CD4-positive, alpha-beta T cell treated with Interleukin-21 for 1 hour (primary cell): ENCODE measurements around the gene HOXC4.
A peak's percentile ranks its signal among the peaks of the same experiment; 100 is the strongest.
"Not testable (repeated sequence)": the region's sequence is repeated elsewhere in the genome, so short reads cannot be mapped to it uniquely, and the experiment has no call there.

Experiments
- DNase-seq: peaks from one replicate; pipeline ENCODE4 v3.0.0-alpha.2; 2020

Gene HOXC4

DNA sequence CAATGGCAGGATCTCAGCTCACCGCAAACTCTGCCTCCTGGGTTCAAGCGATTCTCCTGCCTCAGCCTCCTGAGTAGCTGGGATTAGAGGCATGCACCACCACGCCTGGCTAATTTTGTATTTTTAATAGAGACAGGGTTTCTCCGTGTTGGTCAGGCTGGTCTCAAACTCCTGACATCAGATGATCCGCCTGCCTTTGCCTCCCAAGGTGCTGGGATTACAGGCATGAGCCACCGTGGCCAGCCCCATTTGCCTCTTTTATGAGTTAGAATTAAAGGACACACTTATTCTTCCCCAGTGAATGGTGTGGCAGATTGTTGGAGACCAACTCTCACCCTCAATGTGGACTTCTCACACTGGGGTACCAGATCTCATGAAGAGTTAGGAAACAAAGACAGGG lies 11.6 kb upstream of the HOXC4 start:
- DNase-seq = not testable (repeated sequence)

DNA sequence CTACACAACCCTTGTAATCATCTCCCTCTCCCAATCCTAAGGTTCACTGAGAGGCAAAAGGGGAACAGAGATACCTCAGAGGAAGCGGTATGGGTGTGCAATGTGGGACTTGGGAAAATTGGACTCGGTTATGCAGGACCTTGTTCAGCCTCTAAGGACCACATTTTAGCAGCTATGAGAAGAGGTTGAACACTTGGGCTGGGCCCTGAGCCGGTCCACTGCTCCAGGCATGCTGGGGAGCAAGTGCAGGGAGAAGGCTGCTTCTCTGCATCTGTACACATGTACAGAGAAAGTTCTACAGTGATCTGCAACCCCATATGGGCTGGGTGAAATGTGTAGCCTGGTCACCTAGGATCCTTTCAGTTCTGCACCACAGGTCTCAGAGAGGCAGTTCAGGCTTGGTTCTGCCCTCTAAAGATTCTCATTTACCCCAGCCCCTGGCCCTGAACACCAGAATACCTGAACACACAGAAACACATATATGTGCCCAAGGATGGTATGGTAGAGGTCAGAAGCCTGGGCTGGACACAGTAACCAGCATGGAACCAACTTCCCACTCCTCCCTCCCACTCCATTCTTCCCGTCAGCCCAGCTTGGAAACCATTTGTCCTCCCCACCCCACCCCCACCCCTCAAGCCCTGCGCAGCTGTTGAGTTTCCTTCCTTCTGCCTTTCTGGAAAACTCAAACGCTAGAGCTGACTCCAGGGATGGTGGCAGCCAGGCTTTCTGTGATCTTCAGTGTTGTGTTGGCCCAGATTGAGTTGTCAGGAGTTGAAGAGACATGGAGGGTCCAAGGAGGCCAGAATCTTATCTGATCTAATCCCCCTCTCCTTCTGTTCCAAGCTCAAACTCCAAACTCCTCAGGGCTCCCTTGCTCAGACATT lies 10.4 kb upstream of the HOXC4 start:
- DNase-seq = no peak

DNA sequence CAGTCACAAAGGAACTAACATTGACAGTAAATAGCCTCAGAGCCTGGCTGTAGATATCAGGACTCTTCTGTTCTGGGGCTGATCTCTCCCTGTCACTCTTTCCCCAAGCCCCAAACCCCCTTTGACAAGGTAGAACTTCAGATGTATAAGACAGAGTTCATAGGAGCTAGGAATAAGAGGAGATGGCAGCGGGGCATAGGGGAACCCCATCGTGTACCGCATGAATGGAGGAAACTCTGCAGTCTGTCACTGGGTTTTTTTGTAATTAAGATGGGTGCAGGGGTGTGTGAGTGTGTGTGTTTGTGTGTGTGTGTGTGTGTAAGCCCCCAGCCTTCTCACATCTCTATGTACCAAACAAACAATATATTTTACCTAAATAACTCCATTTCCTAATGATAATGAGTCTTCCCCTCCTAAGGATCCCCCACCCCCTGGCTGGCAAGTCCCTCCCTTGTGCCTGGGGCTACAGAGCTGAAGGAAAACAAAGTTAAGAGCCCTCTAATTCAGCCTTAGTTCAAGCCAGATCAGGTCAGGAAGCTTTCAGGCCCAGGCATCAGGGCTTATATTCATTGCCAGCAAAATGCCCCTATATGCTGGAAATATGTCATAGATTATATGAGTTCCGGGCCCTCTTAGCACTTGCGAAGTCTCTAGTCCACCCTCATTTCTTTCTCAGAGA lies 9.1 kb upstream of the HOXC4 start:
- DNase-seq = no peak

DNA sequence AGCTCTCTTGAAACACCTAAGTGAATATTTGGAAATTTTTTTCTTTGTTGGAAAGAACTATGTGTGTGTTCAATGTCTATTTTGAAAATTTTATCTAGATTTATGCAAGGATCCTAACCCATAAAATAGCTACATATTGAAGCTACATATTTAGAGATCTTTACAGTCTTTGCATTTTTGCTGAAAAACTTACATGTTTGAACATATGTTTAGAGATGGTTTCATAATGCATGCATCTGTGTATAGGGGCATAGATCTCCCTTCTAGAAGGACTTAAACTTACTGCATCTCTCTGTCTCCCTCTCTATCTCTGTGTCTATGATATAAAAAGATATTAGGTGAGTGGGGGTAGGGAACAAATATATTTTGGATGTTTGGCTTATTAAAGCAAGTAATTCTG lies 8.2 kb upstream of the HOXC4 start:
- no peak for DNase-seq

DNA sequence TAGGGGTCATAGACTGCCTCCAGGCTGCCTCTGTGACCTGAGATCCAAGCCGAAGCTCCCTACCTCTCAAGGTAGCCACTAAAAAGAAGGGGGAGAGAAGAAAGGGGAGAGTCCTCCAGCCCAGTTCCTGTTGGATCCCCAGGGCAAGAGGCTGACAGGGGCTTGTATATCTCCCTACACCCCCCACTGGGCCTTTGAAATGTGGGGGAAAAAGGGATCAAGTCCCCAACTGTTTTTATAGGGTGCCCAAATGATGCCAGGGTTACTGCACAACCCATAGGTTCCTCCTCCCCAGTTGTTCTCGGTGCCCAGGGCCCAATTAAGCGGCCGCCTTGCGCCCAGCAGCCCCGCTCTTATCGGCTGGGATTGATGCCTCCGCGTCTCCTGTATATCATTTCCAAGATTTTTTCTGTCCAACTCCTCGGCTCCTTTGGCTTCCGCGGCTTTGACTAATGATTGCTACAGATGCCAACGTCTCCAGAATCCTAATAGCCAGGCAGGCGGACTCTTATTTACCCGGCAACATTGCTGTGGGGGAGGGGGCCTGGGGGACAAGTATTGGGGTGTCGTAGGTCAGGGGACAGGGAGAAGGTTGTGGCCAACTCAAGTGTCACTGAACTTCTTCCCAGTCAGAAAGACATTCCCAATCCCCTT lies 7.6 kb upstream of the HOXC4 start:
- DNase-seq = no peak

DNA sequence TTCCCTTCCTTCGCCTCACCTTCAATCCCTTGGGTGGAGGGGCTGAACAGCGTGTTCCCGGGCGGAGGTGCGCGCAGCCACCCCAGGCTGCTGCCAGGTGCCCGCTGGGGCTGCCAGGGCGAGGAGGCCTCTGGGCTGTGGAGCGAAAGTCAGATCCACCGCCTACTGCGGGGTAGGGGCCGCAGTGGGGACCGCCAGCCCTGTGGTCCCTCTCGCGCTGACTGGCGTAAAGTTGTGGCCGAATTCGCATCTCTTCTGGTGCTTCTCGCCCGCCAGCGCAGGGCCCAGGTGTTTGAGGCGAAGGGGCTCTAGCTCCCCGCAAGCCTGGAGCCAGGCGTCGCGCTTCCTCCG lies 6.9 kb upstream of the HOXC4 start:
- no peak for DNase-seq

DNA sequence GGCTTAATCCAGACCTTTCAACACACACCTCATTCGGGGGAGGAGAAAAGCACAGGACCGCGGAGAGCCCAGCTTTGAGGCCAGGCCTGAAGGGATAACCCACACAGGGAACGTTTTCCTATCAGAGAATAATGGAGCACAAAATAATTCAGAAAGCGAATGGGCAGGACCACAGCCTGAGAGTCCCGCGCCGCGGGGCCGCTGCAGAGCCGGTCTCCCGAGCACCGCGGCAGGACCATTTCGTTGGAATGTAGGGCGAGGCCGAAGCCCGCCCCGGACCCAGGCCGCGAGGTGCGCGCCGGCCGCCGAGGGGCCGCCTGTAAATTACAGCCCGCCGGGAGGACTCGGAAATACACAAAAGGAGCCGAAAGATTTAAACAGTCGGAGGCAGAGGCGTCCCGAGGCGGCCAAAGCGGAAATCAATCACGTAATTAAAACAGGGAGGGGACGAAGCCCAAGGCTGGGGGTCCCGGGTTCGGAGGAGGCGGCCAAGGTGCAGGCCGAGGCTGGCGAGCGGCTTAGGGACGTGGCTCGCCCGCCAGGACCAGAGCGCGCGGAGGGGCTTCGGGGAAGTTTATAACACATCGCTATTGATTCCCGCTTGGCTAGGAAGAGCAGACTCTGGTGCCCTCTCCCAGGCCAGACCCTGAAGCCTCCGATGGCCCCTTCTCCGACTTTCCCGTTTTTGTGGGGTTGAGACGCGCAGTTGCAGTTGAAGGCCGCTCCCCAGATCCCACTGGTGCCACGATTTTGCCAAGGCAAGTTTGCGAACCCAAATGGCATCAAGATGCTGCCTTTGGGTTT lies 6.3 kb upstream of the HOXC4 start:
- DNase-seq = no peak

DNA sequence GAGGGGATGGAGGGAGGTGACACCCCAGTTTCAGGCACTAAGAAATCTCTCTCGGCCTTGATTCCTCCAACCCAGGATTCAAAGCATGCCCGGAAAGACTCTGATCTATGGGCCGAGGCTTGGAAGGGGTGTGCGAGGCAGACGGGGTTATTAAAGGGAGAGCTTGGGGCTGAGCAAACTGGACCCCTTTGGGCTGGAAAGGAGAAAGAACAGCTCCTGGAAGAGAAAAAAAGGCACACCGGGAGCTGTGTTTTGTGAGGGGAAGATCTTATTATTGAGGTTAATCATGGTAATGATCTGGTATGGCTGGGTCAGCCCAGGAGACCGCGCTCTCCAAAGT lies 5.7 kb upstream of the HOXC4 start:
- DNase-seq = no peak

DNA sequence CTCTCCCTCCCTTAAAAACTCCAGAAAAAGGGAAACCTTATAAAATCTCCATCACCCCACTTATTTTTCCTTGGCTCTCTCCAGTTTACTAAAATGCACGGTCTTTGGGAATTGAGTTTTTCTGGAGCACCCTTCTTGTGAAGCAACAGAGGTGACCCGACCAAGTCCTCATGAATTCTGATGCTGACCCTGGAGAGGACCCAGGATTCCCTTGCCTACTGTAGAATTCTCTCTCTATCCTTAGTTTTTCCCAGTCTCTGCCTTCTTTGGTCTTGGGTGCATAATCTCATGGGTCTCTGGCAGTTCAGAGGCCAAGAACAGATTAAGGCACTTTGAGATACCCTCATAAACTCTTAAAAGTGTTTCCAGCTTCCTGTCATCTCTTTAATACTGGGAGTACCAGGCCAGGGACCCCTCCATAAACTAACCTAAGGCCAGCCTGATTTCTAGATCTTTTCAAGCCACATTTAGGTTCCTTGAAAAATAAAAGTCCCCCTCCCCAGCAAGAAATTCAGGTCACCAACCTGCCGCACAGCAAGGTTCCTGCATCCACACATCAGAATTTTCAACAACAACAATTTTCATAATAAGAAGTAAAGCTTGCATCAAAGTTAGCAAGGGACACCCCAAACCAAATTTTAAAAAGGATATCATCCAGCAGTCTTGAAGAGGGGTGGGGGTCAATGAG lies 5.1 kb upstream of the HOXC4 start:
- no peak for DNase-seq

DNA sequence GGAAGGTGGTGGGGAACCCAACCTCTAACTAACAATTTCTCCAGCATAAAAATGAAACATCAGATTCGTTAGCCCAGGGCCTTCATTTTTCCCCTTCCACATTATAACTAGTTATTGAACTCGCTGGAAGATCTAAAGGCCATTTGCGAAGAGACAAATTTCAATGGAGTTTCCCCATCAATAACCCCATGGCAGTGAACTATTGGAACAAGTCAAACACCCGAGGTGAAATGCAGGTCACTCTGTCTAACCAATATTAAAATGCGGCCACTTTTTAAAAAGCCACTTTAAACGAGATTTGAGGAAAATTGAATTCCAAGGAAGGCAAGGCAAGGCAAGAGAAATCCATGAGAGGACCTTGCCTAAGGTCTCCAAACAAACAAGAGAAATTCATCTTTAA lies 4.5 kb upstream of the HOXC4 start:
- DNase-seq = no peak

DNA sequence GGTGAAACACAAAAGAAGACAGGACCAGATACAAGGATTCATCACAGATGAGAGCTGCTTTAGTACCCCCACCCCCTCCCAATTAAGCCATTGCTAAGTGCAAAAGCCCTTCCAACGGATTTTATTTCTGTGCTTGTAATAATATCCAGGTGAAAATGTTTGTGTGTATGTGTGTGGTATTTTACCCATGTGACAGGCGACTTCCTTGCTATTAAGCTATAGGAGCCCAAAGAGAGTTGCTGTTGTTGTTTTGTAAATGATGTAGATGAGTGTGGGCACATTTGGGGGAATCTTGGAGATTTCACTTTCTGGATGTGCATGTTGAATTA lies 3.2 kb upstream of the HOXC4 start:
- DNase-seq = no peak

DNA sequence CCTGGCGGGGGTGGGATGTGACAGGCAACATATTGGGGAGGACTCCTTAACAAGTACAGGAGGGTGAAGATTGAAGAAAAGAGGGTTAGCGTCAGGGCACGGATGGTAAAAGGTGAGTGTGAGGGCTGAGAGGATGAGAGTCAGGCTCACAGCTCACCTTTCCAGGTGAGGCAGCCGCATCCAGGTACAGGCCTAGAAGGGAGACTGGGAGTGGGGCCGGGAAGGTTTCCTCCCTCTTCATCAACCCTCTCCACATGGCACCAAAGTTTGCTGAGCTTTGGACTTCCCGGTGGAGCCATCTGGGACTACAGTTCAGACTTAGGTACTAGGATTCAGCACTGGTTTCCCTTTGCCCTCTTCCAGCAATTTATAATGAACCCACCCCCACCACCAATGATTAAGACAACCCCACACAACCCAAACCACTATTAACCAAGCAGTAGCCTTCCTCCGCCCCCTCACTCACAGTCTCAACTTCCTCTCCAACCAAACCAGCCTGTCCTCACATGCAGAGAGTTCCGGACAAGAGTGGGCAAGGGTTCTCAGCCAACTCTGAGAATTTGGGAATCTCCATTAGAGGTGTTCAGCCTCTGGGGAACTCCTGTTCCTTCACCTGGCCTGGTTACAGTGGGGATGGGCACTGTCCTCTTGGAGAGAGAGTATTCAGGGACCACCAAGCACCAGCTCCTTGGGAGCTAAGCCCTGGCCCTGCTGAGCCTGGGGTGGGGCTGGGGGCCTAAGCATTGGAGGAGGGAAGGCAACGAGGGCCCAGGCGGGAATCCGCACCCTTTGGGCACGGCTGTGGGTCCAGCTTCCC lies 2.4 kb upstream of the HOXC4 start:
- no peak for DNase-seq

DNA sequence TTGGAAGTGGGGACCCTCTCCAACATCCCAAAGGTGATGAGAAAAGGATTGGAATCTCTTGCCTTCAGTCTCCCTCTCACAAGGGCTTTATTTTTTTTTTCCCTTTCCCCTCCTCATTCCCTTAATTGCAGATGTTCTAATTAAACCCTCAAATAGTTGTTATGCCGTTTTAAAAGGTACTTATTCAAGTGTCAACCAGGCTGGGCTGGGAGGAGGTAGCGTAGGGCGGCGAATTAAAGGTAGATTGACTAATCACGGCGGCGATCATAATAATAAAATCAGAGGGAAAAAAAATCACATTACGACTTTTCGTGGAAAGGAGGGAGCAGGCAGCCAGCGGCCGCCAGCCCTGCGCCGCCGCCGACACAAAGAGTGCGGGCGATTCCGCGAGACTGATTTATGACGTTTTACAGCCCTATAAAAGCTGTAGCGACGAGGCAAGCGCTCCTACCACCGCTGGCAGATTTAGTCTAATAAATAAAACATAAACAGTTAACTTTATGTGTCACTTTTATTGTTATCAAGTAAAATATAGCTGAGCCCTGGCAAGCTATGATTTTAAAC lies 1.7 kb upstream of the HOXC4 start:
- no peak for DNase-seq

DNA sequence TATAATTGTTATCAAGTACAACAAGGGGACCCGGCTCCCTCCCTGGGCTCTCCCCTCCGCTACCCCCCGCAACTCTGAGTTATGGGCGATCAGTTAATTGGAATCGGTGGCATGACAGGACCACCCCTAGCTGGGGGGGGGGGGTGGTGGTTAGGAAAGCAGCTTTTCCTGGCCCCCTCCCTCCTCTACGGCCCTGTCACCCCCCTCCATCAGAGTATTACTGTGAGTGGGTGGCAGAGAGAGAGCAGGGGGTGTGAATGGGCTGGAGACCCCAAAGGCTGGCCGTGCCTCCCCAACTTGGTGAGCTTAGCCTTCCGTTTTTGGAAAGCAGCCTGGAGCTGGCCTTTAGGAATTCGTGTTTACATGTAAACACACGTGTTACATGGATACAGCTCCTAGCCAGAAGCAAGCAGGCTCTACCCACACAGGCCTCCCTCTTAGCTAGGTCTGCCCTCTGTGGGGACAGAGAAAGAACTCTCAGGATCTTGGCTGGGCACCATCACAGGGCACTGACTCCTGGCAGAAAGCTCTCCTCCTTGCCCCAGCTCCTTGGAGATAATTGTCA lies 1.1 kb upstream of the HOXC4 start:
- no peak for DNase-seq

DNA sequence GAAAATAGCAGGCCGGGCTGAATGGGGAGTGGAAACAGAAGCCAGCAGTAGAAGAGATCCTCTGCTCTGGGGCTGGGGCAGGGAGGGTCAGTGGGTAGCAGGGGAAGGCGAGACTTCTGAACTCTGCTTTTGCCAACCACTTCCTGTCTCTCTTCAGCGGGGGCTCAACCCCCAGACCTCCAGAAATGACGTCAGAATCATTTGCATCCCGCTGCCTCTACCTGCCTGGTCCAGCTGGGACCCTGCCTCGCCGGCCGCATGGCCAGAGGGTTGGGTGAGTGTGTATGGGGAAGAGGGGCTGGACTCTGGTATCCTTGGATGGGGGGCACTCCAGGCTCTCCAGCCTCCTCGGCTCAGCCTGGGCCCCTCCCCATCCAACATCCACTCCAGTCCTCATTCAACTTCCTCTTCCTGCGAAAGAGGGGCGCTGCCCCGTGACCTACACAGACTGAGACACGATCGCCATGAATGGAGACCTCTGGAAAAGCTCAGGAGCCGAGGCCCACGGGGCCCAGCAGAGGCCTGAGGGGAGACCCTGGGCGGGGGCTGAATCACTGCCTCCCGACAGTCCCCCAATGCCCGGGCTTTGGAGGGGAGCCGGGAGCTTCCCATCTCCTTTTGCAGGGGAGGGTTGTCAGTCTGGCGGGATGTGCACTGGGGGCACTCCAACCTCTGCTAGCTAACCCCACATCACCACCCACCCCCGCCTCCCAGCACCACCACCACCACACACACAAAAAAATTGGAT lies 458 bp upstream of the HOXC4 start:
- peak; percentile 50 for DNase-seq

DNA sequence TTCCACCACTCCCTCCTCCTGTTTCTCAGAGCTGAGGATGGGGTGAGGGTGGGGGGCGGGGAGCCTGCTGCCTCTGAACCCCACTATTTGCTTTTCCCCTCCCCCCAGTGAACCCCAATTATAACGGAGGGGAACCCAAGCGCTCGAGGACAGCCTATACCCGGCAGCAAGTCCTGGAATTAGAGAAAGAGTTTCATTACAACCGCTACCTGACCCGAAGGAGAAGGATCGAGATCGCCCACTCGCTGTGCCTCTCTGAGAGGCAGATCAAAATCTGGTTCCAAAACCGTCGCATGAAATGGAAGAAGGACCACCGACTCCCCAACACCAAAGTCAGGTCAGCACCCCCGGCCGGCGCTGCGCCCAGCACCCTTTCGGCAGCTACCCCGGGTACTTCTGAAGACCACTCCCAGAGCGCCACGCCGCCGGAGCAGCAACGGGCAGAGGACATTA lies 1.1 kb downstream of the HOXC4 start:
- DNase-seq = no peak

DNA sequence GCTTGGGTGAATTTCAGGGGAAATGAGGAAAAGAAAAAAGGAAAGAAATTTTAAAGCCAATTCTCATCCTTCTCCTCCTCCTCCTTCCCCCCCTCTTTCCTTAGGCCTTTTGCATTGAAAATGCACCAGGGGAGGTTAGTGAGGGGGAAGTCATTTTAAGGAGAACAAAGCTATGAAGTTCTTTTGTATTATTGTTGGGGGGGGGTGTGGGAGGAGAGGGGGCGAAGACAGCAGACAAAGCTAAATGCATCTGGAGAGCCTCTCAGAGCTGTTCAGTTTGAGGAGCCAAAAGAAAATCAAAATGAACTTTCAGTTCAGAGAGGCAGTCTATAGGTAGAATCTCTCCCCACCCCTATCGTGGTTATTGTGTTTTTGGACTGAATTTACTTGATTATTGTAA lies 1.9 kb downstream of the HOXC4 start:
- no peak for DNase-seq

DNA sequence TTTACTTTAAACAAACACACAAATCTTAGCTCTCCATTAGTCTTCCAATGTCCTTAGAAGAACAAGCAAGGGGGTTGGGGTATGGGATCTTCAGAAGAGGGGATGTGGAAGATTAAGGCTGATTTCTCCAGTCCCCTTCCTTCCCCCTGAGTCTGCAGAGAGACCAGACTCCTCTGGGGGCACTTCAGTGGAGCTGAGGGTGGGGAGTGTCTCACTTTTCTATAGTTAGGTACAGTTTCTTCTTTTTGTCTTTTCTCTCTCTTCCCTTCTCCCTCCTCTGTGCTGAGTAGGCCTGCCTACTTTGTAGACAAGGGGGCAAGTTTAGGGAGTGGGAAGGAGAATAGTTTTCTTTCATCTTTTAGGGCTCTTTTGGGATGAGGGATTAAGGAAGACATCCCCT lies 2.5 kb downstream of the HOXC4 start:
- no peak for DNase-seq

DNA sequence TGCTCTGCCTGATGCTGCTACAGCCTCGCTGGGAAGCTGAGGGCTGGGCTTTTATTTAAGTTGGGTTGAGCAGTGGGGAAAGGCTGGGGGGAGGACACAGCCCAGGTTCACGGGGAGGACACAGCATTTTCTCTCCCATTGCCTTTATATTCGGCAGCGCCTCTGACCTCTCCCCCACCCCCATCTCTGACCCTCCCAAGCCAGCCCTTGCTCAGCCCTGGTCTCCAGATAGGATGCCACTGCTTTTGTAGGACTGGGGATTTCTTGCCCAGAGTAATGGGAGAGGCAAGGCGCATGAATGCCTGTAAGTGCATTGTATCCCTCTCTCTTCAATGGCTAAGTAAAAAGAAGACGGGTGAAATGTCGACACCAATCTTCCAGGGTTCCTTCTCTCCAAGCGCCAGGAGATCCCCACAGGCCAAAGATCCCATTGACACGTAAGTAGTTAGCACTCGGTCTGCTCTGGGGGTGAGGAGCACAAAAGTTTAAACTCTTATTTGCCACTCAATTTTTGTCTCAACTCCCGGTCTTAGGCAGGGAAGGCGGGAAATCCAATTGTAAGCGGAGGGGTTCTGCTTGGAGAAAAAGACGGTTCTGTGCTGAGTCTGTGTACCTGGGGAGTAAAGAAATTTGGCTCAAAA lies 4.6 kb downstream of the HOXC4 start:
- no peak for DNase-seq

DNA sequence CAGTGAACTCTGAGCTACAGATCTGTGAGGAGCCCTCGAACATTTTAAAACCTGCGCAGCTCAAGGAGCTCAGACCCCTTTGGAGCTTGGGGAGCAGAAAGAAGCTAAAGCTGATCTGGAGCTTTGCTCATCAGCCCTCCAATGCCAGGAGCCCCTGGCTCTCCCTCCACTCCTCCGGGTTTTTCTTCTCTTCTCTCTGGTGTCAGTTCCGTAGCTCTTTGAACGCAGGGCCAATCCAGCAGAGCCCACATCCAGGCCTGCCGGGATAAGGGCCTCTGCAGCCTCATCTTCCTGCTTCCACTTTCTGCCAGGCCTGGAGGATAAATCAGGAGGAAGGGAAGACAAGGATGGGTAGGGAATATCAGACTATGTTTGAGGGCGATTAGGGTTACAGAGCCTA lies 6.0 kb downstream of the HOXC4 start:
- DNase-seq = no peak
